ENCODE data around the gene SLC2A9.

GRCh38 chr4:9977518-9978031 is 43.7 kb downstream of the SLC2A9 start:
- TF ChIP-seq CTCF (conservative IDR thresholded peaks at IDR 0.05; ENCODE audit: low read depth, low read length) (no peak), RCOR1 (IDR thresholded peaks at IDR 0.05; ENCODE audit: insufficient replicate concordance, low read length) (no peak), USF2 (IDR thresholded peaks at IDR 0.05; ENCODE audit: low read depth, low read length) (no peak), MXI1 (IDR thresholded peaks at IDR 0.05; ENCODE audit: borderline replicate concordance, low read depth, low read length) (no peak), BHLHE40 (IDR thresholded peaks at IDR 0.05; ENCODE audit: low read depth, low read length) (no peak), MAZ (IDR thresholded peaks at IDR 0.05; ENCODE audit: borderline replicate concordance, low read depth, low read length) (no peak), RAD21 (IDR thresholded peaks at IDR 0.05; ENCODE audit: low read length) (no peak), POLR2A (IDR thresholded peaks at IDR 0.05; ENCODE audit: low read depth, low read length) (no peak), SMC3 (IDR thresholded peaks at IDR 0.05; ENCODE audit: low read depth, low read length) (no peak)
